RKO (cell line): ENCODE results near the gene ANKS6.

ENCODE experiments used
- DNase-seq: peaks from one replicate; pipeline ENCODE4 v3.0.0-alpha.2; 2016; ENCODE audit warnings: low spot score

Gene ANKS6

GRCh38 chr9:98772364-98773155, 23.8 kb downstream of the ANKS6 start:
- no peak for DNase-seq

- DNase-seq: no peak
Measured at GRCh38 chr9:98771209-98771874, 25.0 kb downstream of the ANKS6 start.

GRCh38 chr9:98770717-98771116, 25.6 kb downstream of the ANKS6 start:
- DNase-seq: no peak

- no peak for DNase-seq
Measured at GRCh38 chr9:98768344-98768743, 28.0 kb downstream of the ANKS6 start.

- DNase-seq: no peak
Measured at GRCh38 chr9:98767915-98768314, 28.4 kb downstream of the ANKS6 start.

GRCh38 chr9:98767196-98767595, 29.2 kb downstream of the ANKS6 start:
- DNase-seq: no peak

- DNase-seq: no peak
Measured at GRCh38 chr9:98766586-98766985, 29.8 kb downstream of the ANKS6 start.

- no peak for DNase-seq
Measured at GRCh38 chr9:98765256-98765655, 31.1 kb downstream of the ANKS6 start.

GRCh38 chr9:98763986-98764745, 32.2 kb downstream of the ANKS6 start:
- peak; percentile 10 for DNase-seq

GRCh38 chr9:98760231-98760630, 36.1 kb downstream of the ANKS6 start:
- no peak for DNase-seq

GRCh38 chr9:98755006-98755618, 41.2 kb downstream of the ANKS6 start:
- no peak for DNase-seq

- no peak for DNase-seq
Measured at GRCh38 chr9:98751210-98751609, 45.1 kb downstream of the ANKS6 start.

- DNase-seq: no peak
Measured at GRCh38 chr9:98750364-98751060, 45.8 kb downstream of the ANKS6 start.

- DNase-seq: no peak
Measured at GRCh38 chr9:98747476-98747875, 48.9 kb downstream of the ANKS6 start.

- no peak for DNase-seq
Measured at GRCh38 chr9:98745470-98745869, 50.9 kb downstream of the ANKS6 start.

- no peak for DNase-seq
Measured at GRCh38 chr9:98743818-98744611, 52.3 kb downstream of the ANKS6 start.

- no peak for DNase-seq
Measured at GRCh38 chr9:98743329-98743728, 53.0 kb downstream of the ANKS6 start.

- peak; percentile 47 for DNase-seq
Measured at GRCh38 chr9:98742325-98743280, 53.8 kb downstream of the ANKS6 start.

GRCh38 chr9:98740226-98740881, 56.0 kb downstream of the ANKS6 start:
- DNase-seq: no peak
